B cell (primary cell): Measurements from ENCODE around the gene HOXC13. TPM values are rescaled to one million over a fixed set of nuclear protein-coding genes. Genes with fewer than 3 reads are reported as not detected.

Source experiments
- ATAC-seq: fragments of 200-7000 bp; cut with Tn5 transposase; one replicate; pipeline ENCODE4 v1.10.0; 2021; ENCODE audit warnings: low read depth, mild to moderate bottlenecking, moderate number of reproducible peaks, moderate library complexity
- CTCF ChIA-PET: fragments of 350-600 bp; sonication (Branson Sonifier 250); formaldehyde crosslinking; loops from one replicate; lab custom pipeline; 2021; ENCODE audit warnings: antibody characterized with exemption, inconsistent platforms; lab: Charles Lee
- POLR2A ChIA-PET: fragments of 350-600 bp; sonication (Branson Sonifier 250); formaldehyde crosslinking; loops from one replicate; lab custom pipeline; 2021; ENCODE audit warnings: antibody characterized with exemption; lab: Charles Lee
- DNase-seq: peaks from one replicate; pipeline ENCODE4 v3.0.0; 2013
- H2AFZ ChIP-seq: 2 replicates; pipeline ENCODE4 v1.6.1; 2012; ENCODE audit warnings: mild to moderate bottlenecking, low read depth, low read length; ENCODE audit not compliant: insufficient read depth, poor library complexity, severe bottlenecking
- H3K27ac ChIP-seq, 2 donors: 1 replicate in 1 of 2; 2 replicates in 1 of 2; pipeline ENCODE4 v1.5.1; 2012 to 2013; ENCODE audit warnings: low read length in 2 of 2, mild to moderate bottlenecking in 2 of 2, moderate library complexity in 1 of 2
- H3K27me3 ChIP-seq, 4 experiments: fragments of 200-600 bp in 1 of 4; sonication (generic) in 1 of 4; replicated peaks in 1 of 4; 1 replicate in 2 of 4; 2 replicates in 2 of 4; pipeline versions ENCODE4 v1.6.1 to v1.7.0; 2013 to 2016; ENCODE audit warnings: low read length in 3 of 4, mild to moderate bottlenecking in 2 of 4, mixed read lengths in 1 of 4, moderate library complexity in 1 of 4; ENCODE audit not compliant: insufficient read depth in 4 of 4, control insufficient read depth in 3 of 4; ENCODE audit errors: control extremely low read depth in 1 of 4
- H3K36me3 ChIP-seq, 2 experiments: replicated peaks in 1 of 2; 1 replicate in 1 of 2; 2 replicates in 1 of 2; pipeline versions ENCODE4 v1.6.1 to v1.7.1; 2013; ENCODE audit warnings: low read length in 1 of 2; ENCODE audit not compliant: insufficient read depth in 2 of 2, control insufficient read depth in 1 of 2; ENCODE audit errors: control extremely low read depth in 1 of 2, extremely low read depth in 1 of 2
- H3K4me1 ChIP-seq, 2 donors: fragments of 200-600 bp in 1 of 2; sonication (generic) in 1 of 2; 1 replicate in 1 of 2; 2 replicates in 1 of 2; pipeline versions ENCODE4 v1.5.1 to v1.6.1; 2013 to 2017; ENCODE audit warnings: low read length in 2 of 2; ENCODE audit not compliant: control insufficient read depth in 2 of 2, insufficient read depth in 2 of 2
- H3K4me2 ChIP-seq: replicated peaks from 2 replicates; pipeline ENCODE3; 2012; ENCODE audit warnings: mild to moderate bottlenecking, low read depth, low read length; ENCODE audit not compliant: poor library complexity, severe bottlenecking
- H3K4me3 ChIP-seq, 5 experiments: fragments of 200-600 bp in 1 of 5; sonication (generic) in 1 of 5; 1 replicate in 3 of 5; 2 replicates in 2 of 5; pipeline versions ENCODE4 v1.5.1 to v1.7.0; 2011 to 2016; ENCODE audit warnings: low read length in 4 of 5, mild to moderate bottlenecking in 4 of 5, low read depth in 2 of 5, control low read depth in 1 of 5, moderate library complexity in 1 of 5; ENCODE audit not compliant: insufficient read depth in 1 of 5; ENCODE audit errors: control extremely low read depth in 1 of 5, extremely low read depth in 1 of 5
- H3K79me2 ChIP-seq: fragments of 200-600 bp; sonication (generic); one replicate; pipeline ENCODE4 v1.6.0; 2016; ENCODE audit warnings: low read length; ENCODE audit not compliant: control insufficient read depth, insufficient read depth
- H3K9ac ChIP-seq: fragments of 200-600 bp; sonication (generic); 2 replicates; pipeline ENCODE4 v1.6.1; 2017; ENCODE audit warnings: mild to moderate bottlenecking, low read length, moderate library complexity
- H3K9me3 ChIP-seq, 3 donors: one replicate each; pipeline versions ENCODE4 v1.6.1 to v1.7.1; 2013; ENCODE audit warnings: low read length in 2 of 3; ENCODE audit not compliant: control insufficient read depth in 2 of 3, insufficient read depth in 1 of 3; ENCODE audit errors: control extremely low read depth in 1 of 3
- H4K20me1 ChIP-seq: 2 replicates; pipeline ENCODE4 v1.6.0; 2012; ENCODE audit warnings: mild to moderate bottlenecking, low read length; ENCODE audit not compliant: insufficient read depth, control insufficient read depth, poor library complexity, severe bottlenecking
- H3K27ac Mint-ChIP-seq: one replicate; pipeline ENCODE4 v1.8.0; 2021; ENCODE audit warnings: mixed read lengths
- H3K27me3 Mint-ChIP-seq: one replicate; pipeline ENCODE4 v1.8.0; 2021; ENCODE audit warnings: mixed read lengths
- H3K4me1 Mint-ChIP-seq: one replicate; pipeline ENCODE4 v1.8.0; 2021; ENCODE audit warnings: mixed read lengths
- H3K4me3 Mint-ChIP-seq: one replicate; pipeline ENCODE4 v1.8.0; 2021; ENCODE audit warnings: mixed read lengths
- H3K9me3 Mint-ChIP-seq: one replicate; pipeline ENCODE4 v1.8.0; 2022; ENCODE audit warnings: mixed read lengths; ENCODE audit not compliant: insufficient read depth
- CTCF ChIP-seq: fragments of 200-600 bp; IDR thresholded peaks from one replicate; pipeline ENCODE4 v1.8.0; 2022; ENCODE audit warnings: antibody characterized with exemption, mild to moderate bottlenecking
- EZH2 ChIP-seq: IDR thresholded peaks from 2 replicates; pipeline ENCODE4 v1.6.1; 2012; ENCODE audit warnings: borderline replicate concordance, low read depth, mild to moderate bottlenecking, moderate library complexity, low read length; ENCODE audit not compliant: insufficient read depth, poor library complexity, severe bottlenecking
- WGBS: methylation state at CpG from one replicate; pipeline ENCODE4 v1.1.5; 2013; ENCODE audit warnings: missing lambda C conversion rate; ENCODE audit not compliant: insufficient coverage; 5-methylcytosine and 5-hydroxymethylcytosine counted together
- intact Hi-C: fragments of 100-400 bp; cut with micrococcal nuclease; formaldehyde crosslinking; loops from one replicate; pipeline ENCODE4 v1.10.0; 2022
- polyA plus RNA-seq: library from polyadenylated mRNA; depleted of rRNA; stranded (reverse); fragments of >200 nt; gene quantifications from 2 replicates; pipeline ENCODE4 v1.2.3, GENCODE V29; 2012
- total RNA-seq, 2 donors: library from RNA; stranded (reverse); fragments of 120-200 nt in 1 of 2; gene quantifications; 1 replicate in 1 of 2; 2 replicates in 1 of 2; pipeline versions ENCODE4 v1.2.3 to v1.2.4, GENCODE V29; 2013 to 2022

The HOXC13 gene
- total and polyA plus RNA-seq, 2 donors (not counting 1 experiment from before 2014, with no cell fraction given), result not detected

DNA sequence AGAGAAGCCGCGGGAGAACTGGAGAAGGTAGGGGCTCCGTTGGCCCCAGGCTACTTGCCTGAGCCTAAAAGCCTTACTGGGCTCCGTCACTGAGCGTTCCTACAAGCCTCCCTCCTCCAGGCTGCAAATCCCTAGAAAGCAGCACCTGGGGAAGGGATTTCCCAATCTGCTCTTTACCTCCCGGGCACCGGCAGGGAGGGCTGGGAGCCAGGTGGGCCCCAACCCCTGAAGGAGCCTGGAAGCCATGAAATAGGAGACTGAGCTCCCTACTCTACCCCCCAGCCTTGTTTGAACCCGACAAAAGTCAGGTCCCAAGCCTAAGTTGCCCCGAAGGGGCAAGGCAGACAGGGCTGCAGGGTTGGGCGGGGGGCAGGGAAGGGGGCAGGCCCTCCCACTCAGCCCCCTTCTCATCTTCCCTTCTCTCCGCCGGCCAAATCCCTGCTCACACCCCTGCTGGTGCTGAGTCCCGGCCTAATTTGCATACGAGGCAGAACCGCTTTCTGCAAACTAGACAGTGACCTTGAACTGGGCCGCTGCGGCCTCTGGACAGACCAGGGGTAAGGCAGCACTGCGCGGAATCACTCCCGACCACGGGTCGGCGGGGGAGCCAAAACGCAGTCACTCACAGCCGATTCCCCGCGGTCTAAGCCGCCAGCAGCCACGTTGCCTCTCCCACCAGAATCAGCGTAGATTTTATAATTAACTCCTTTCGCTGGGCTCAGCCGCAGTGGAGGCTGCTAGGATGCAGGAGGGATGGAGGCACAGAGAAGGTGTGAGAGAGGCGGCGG is 12.4 kb downstream of the HOXC13 start:
- Histone ChIP-seq H3K36me3 (no peaks in the 10 kb centered on the region), H3K4me1 (peaks cover 5 to 40% of the 10 kb centered on the region in 2 donors), H4K20me1 (no peaks in the 10 kb centered on the region), H3K27me3 (peaks cover 0 to 98% (median 82%) of the 10 kb centered on the region in 4 experiments), H3K79me2 (no peaks in the 10 kb centered on the region), H3K9me3 (peaks cover 0 to 67% (median 11%) of the 10 kb centered on the region in 3 donors), H3K4me2 (no peak overlapping the region), H3K4me3 (no peak overlapping the region), H3K9ac (no peak overlapping the region), H3K27ac (no peak overlapping the region), H2AFZ (peak overlapping the region; percentile 20)
- ChIA-PET POLR2A (no interaction called here), CTCF (interaction anchor here (1.1 kb wide), 1 partner anchor 8 kb away, joined by 3 read pairs; no protein-coding TSS in a partner anchor)
- intact Hi-C loops, result loop anchor here (5.0 kb wide), 2 partner anchors 46 to 61 kb away; no protein-coding TSS in a partner anchor
- H3K9me3 Mint-ChIP-seq, result no peaks in the 10 kb centered on the region
- peaks cover 68% of the 10 kb centered on the region for H3K27me3 Mint-ChIP-seq
- TF ChIP-seq EZH2, result no peak
- no peak for TF ChIP-seq CTCF
- H3K4me1 Mint-ChIP-seq, result peaks cover 8% of the 10 kb centered on the region
- ATAC-seq (no peak), DNase-seq (no peak)
- H3K27ac Mint-ChIP-seq, result peak overlapping the region; percentile 56
- H3K4me3 Mint-ChIP-seq, result no peak overlapping the region
- 6% methylated on average over 24 of the region's 34 CpGs for WGBS
